IMR-90 (cell line): Measurements from ENCODE around the gene REPS1. TPM values are rescaled to one million over a fixed set of nuclear protein-coding genes. Genes with fewer than 3 reads are reported as not detected.

ENCODE experiments used
- ATAC-seq: fragments of 200-7000 bp; cut with Tn5 transposase; 2 replicates; pipeline ENCODE4 v1.9.1; 2020; ENCODE audit warnings: low read depth, mild to moderate bottlenecking, moderate library complexity
- BruUV-seq: library from RNA; stranded (reverse); fragments of 400-500 nt; replicated peaks from 2 replicates; lab custom pipeline; 2021; lab: Mats Ljungman, UMichigan
- CTCF ChIA-PET: fragments of 300-600 bp; formaldehyde crosslinking; extraction: SDS; loops from one replicate; lab custom pipeline; 2021; ENCODE audit warnings: antibody characterized with exemption; lab: Yijun Ruan, JAX
- POLR2A ChIA-PET: fragments of 300-600 bp; sonication (Branson Sonifier 250); formaldehyde crosslinking; loops from one replicate; lab custom pipeline; 2022; ENCODE audit warnings: antibody characterized with exemption; ENCODE audit not compliant: unreplicated experiment; lab: Charles Lee
- DNase-seq: peaks from one replicate; pipeline ENCODE4 v3.0.0; 2013
- H2AFZ ChIP-seq: replicated peaks from 2 replicates; pipeline ENCODE3; 2013; ENCODE audit warnings: low read length, mild to moderate bottlenecking; ENCODE audit not compliant: poor library complexity
- H2AK5ac ChIP-seq: 2 replicates; pipeline ENCODE4 v1.6.1; 2013; ENCODE audit warnings: low read depth, low read length, inconsistent platforms
- H2AK9ac ChIP-seq: replicated peaks from 2 replicates; pipeline ENCODE3; 2013; ENCODE audit warnings: mild to moderate bottlenecking, low read depth, low read length, moderate library complexity; ENCODE audit not compliant: poor library complexity
- H2BK120ac ChIP-seq: 2 replicates; pipeline ENCODE4 v1.6.1; 2013; ENCODE audit warnings: low read depth, low read length, inconsistent platforms
- H2BK15ac ChIP-seq: 3 replicates; pipeline ENCODE4 v1.6.1; 2013; ENCODE audit warnings: low read depth, low read length, inconsistent platforms
- H2BK20ac ChIP-seq: 2 replicates; pipeline ENCODE4 v1.6.1; 2013; ENCODE audit warnings: low read depth, mild to moderate bottlenecking, inconsistent platforms, low read length, moderate library complexity
- H2BK5ac ChIP-seq: 2 replicates; pipeline ENCODE4 v1.6.1; 2013; ENCODE audit warnings: mild to moderate bottlenecking, low read depth, low read length, inconsistent platforms; ENCODE audit not compliant: poor library complexity, severe bottlenecking
- H3K14ac ChIP-seq: replicated peaks from 2 replicates; pipeline ENCODE4 v1.6.1; 2013; ENCODE audit warnings: low read depth, low read length, inconsistent platforms
- H3K18ac ChIP-seq: 2 replicates; pipeline ENCODE4 v1.6.1; 2013; ENCODE audit warnings: low read depth, low read length, control low read depth
- H3K23ac ChIP-seq: 2 replicates; pipeline ENCODE4 v1.6.1; 2013; ENCODE audit warnings: low read depth, low read length, inconsistent platforms
- H3K27ac ChIP-seq: 2 replicates; pipeline ENCODE4 v1.5.1; 2013; ENCODE audit warnings: mild to moderate bottlenecking, control low read depth, low read length; ENCODE audit not compliant: insufficient read depth
- H3K27me3 ChIP-seq: 2 replicates; pipeline ENCODE4 v1.6.1; 2013; ENCODE audit warnings: low read length; ENCODE audit not compliant: control insufficient read depth, insufficient read depth
- H3K36me3 ChIP-seq: 2 replicates; pipeline ENCODE4 v1.6.1; 2013; ENCODE audit warnings: low read length, mixed read lengths; ENCODE audit not compliant: control insufficient read depth, insufficient read depth
- H3K4ac ChIP-seq: 2 replicates; pipeline ENCODE4 v1.6.1; 2013; ENCODE audit warnings: low read depth, low read length, inconsistent platforms
- H3K4me1 ChIP-seq: 2 replicates; pipeline ENCODE4 v1.6.1; 2013; ENCODE audit warnings: low read length, mixed read lengths; ENCODE audit not compliant: control insufficient read depth, insufficient read depth
- H3K4me2 ChIP-seq: 2 replicates; pipeline ENCODE4 v1.6.1; 2013; ENCODE audit warnings: low read depth, mild to moderate bottlenecking, control low read depth, low read length, moderate library complexity
- H3K4me3 ChIP-seq: 2 replicates; pipeline ENCODE4 v1.5.1; 2013; ENCODE audit warnings: low read depth, mild to moderate bottlenecking, control low read depth, low read length, moderate library complexity; ENCODE audit not compliant: insufficient read depth
- H3K56ac ChIP-seq: 2 replicates; pipeline ENCODE4 v1.6.1; 2013; ENCODE audit warnings: low read length, inconsistent platforms; ENCODE audit not compliant: insufficient read depth; ENCODE audit errors: extremely low read depth
- H3K79me1 ChIP-seq, 2 experiments: 2 replicates each; pipeline ENCODE4 v1.6.1; 2013; ENCODE audit warnings: low read length in 2 of 2, inconsistent platforms in 1 of 2, low read depth in 1 of 2
- H3K9ac ChIP-seq: 2 replicates; pipeline ENCODE4 v1.6.1; 2013; ENCODE audit warnings: low read depth, low read length, control low read depth
- H3K9me1 ChIP-seq: 2 replicates; pipeline ENCODE4 v1.6.1; 2013; ENCODE audit warnings: low read length, inconsistent platforms; ENCODE audit not compliant: insufficient read depth
- H3K9me3 ChIP-seq: 2 replicates; pipeline ENCODE4 v1.6.1; 2013; ENCODE audit warnings: low read length; ENCODE audit not compliant: control insufficient read depth, insufficient read depth
- H4K20me1 ChIP-seq: 2 replicates; pipeline ENCODE4 v1.6.1; 2013; ENCODE audit warnings: low read length, inconsistent platforms; ENCODE audit not compliant: insufficient read depth
- H4K5ac ChIP-seq: 2 replicates; pipeline ENCODE4 v1.6.1; 2013; ENCODE audit warnings: mild to moderate bottlenecking, low read depth, low read length, control low read depth
- H4K8ac ChIP-seq, 2 experiments: 2 replicates each; pipeline ENCODE4 v1.6.1; 2013; ENCODE audit warnings: low read depth in 2 of 2, low read length in 2 of 2, control low read depth in 1 of 2, inconsistent platforms in 1 of 2
- H4K91ac ChIP-seq: 2 replicates; pipeline ENCODE4 v1.6.1; 2013; ENCODE audit warnings: low read depth, low read length, inconsistent platforms; ENCODE audit not compliant: insufficient read depth
- BHLHE40 ChIP-seq: fragments of 150-350 bp; IDR thresholded peaks from 2 replicates; pipeline ENCODE4 v1.6.1; 2016; ENCODE audit warnings: mild to moderate bottlenecking, low read depth, low read length
- CEBPB ChIP-seq: IDR thresholded peaks from 2 replicates; pipeline ENCODE4 v1.6.1; 2012; ENCODE audit warnings: low read depth, low read length, improper control_type of control experiment
- CHD1 ChIP-seq: IDR thresholded peaks from 2 replicates; pipeline ENCODE4 v1.6.1; 2012; ENCODE audit warnings: low read depth, low read length, improper control_type of control experiment
- CTCF ChIP-seq: conservative IDR thresholded peaks from 2 replicates; pipeline ENCODE4 v1.5.1; 2012; ENCODE audit warnings: mild to moderate bottlenecking, low read depth, low read length, improper control_type of control experiment
- FOS ChIP-seq: fragments of 150-350 bp; IDR thresholded peaks from 2 replicates; pipeline ENCODE4 v1.6.1; 2016; ENCODE audit warnings: low read depth, low read length
- MAZ ChIP-seq: IDR thresholded peaks from 2 replicates; pipeline ENCODE4 v1.6.1; 2012; ENCODE audit warnings: low read depth, mild to moderate bottlenecking, low read length, improper control_type of control experiment, moderate library complexity, borderline replicate concordance
- MXI1 ChIP-seq: IDR thresholded peaks from 2 replicates; pipeline ENCODE4 v1.6.1; 2012; ENCODE audit warnings: low read depth, mild to moderate bottlenecking, low read length, moderate library complexity, borderline replicate concordance
- NFE2L2 ChIP-seq: fragments of 150-350 bp; IDR thresholded peaks from 2 replicates; pipeline ENCODE4 v1.6.1; 2016; ENCODE audit warnings: low read depth, mild to moderate bottlenecking, low read length
- RCOR1 ChIP-seq: IDR thresholded peaks from 2 replicates; pipeline ENCODE4 v1.6.1; 2012; ENCODE audit warnings: mild to moderate bottlenecking, low read length, improper control_type of control experiment; ENCODE audit not compliant: insufficient replicate concordance
- RFX5 ChIP-seq: IDR thresholded peaks from 2 replicates; pipeline ENCODE4 v1.8.0; 2012; ENCODE audit warnings: low read depth, mild to moderate bottlenecking, low read length, moderate library complexity
- SMC3 ChIP-seq: fragments of 150-350 bp; IDR thresholded peaks from 2 replicates; pipeline ENCODE4 v1.6.1; 2016; ENCODE audit warnings: low read depth, mild to moderate bottlenecking, antibody characterized with exemption, low read length, moderate library complexity
- USF2 ChIP-seq: fragments of 150-350 bp; IDR thresholded peaks from 2 replicates; pipeline ENCODE4 v1.6.1; 2017; ENCODE audit warnings: mild to moderate bottlenecking, antibody characterized with exemption, low read length, low read depth
- WGBS, 2 experiments: methylation state at CpG; one replicate each; pipeline versions ENCODE4 v1.1.5 to v1.1.7; 2013; ENCODE audit warnings: missing lambda C conversion rate in 2 of 2; ENCODE audit not compliant: insufficient read length in 1 of 2; ENCODE audit errors: extremely low coverage in 2 of 2; 5-methylcytosine and 5-hydroxymethylcytosine counted together
- dilution Hi-C: fragments of 300-500 bp; cut with HindIII; formaldehyde crosslinking; loops from one replicate; pipeline ENCODE4 v1.14.3; 2018; ENCODE audit warnings: low sequenced_read_pairs; ENCODE audit not compliant: unreplicated experiment
- in situ Hi-C: fragments of 300-500 bp; cut with MboI; formaldehyde crosslinking; loops from 3 replicates; pipeline ENCODE4 v1.14.3; 2019; ENCODE audit warnings: low sequenced_read_pairs, inconsistent platforms, mixed read lengths
- intact Hi-C: fragments of 100-400 bp; cut with micrococcal nuclease; formaldehyde crosslinking; loops from 2 replicates; pipeline ENCODE4 v1.10.0; 2022
- polyA plus RNA-seq, 3 experiments: library from polyadenylated mRNA; depleted of rRNA; stranded (reverse); fragments of >200 nt; gene quantifications; 2 replicates each; pipeline ENCODE4 v1.2.3, GENCODE V29; 2012; ENCODE audit warnings: low replicate concordance in 1 of 3
- total RNA-seq: library from RNA; depleted of rRNA; stranded (reverse); fragments of >200 nt; gene quantifications from 2 replicates; pipeline ENCODE4 v1.2.3, GENCODE V29; 2012
- TF ChIP-seq, protein P1 (sequence below): fragments of 150-350 bp; IDR thresholded peaks from 2 replicates; pipeline ENCODE4 v1.6.1; 2016; ENCODE audit warnings: low read depth, mild to moderate bottlenecking, low read length, moderate library complexity, borderline replicate concordance

REPS1 gene
- total and polyA plus RNA-seq, 2 of the 4 experiments (the other 2 are of a cell fraction) = 21.9 to 24.2 TPM

- no peaks in the 10 kb centered on the region for H3K79me1 ChIP-seq
- WGBS, 2 experiments = no CpG with 5 or more reads among the region's 3 CpGs
- H4K8ac ChIP-seq = no peak overlapping the region
- H3K4me2 ChIP-seq = no peak overlapping the region
- no peak overlapping the region for H4K5ac ChIP-seq
- no peak overlapping the region for H3K27ac ChIP-seq
- POLR2A ChIA-PET = no interaction called here
- H2BK20ac ChIP-seq = no peak overlapping the region
- ATAC-seq = no peak
- no peak overlapping the region for H2AFZ ChIP-seq
- no peaks in the 10 kb centered on the region for H3K9me1 ChIP-seq
- H3K56ac ChIP-seq = no peak overlapping the region
- H3K14ac ChIP-seq = no peak overlapping the region
- in situ Hi-C loops (no loop called here), intact Hi-C loops (no loop called here), dilution Hi-C loops (no loop called here)
- H4K91ac ChIP-seq = no peak overlapping the region
- H3K36me3 ChIP-seq = no peaks in the 10 kb centered on the region
- H3K18ac ChIP-seq = no peak overlapping the region
- H2BK15ac ChIP-seq = no peak overlapping the region
- no peak overlapping the region for H3K9ac ChIP-seq
- BruUV-seq = no TSS peak
- H3K23ac ChIP-seq = no peak overlapping the region
- no peak overlapping the region for H3K4me3 ChIP-seq
- CTCF ChIA-PET = interaction anchor here (0.6 kb wide), 1 partner anchor 12 kb away, joined by 4 read pairs; no protein-coding TSS in a partner anchor
- H2AK9ac ChIP-seq = no peak overlapping the region
- H2AK5ac ChIP-seq = no peak overlapping the region
- no peak for DNase-seq
- peaks cover 17% of the 10 kb centered on the region for H3K27me3 ChIP-seq
- no peaks in the 10 kb centered on the region for H3K4me1 ChIP-seq
- H2BK5ac ChIP-seq = no peak overlapping the region
- H2BK120ac ChIP-seq = no peak overlapping the region
- no peak overlapping the region for H3K4ac ChIP-seq
- TF ChIP-seq MAZ (no peak), BHLHE40 (no peak), USF2 (no peak), MXI1 (no peak), RFX5 (no peak), SMC3 (no peak), CHD1 (no peak), CEBPB (no peak), FOS (no peak), RCOR1 (no peak), NFE2L2 (no peak), CTCF (no peak)
- TF ChIP-seq, protein P1, sequence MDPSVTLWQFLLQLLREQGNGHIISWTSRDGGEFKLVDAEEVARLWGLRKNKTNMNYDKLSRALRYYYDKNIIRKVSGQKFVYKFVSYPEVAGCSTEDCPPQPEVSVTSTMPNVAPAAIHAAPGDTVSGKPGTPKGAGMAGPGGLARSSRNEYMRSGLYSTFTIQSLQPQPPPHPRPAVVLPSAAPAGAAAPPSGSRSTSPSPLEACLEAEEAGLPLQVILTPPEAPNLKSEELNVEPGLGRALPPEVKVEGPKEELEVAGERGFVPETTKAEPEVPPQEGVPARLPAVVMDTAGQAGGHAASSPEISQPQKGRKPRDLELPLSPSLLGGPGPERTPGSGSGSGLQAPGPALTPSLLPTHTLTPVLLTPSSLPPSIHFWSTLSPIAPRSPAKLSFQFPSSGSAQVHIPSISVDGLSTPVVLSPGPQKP = no peak
- no peaks in the 10 kb centered on the region for H4K20me1 ChIP-seq
- no peaks in the 10 kb centered on the region for H3K9me3 ChIP-seq
These were observed 18.4 kb upstream of the REPS1 start for GRCh38 chr6:139006477-139006876.
